ENCODE results near the gene LAMTOR1.

The LAMTOR1 gene

GRCh38 chr11:72081184-72081644 lies 21.9 kb downstream of the LAMTOR1 start:
- H3K9me3 ChIP-seq (ENCODE audit: control insufficient read depth, insufficient read depth, low read depth, low read length) = no peaks in the 10 kb centered on the region
- peaks cover 12% of the 10 kb centered on the region; the same call in 1 of the 2 replicates for H3K4me1 ChIP-seq (ENCODE audit: control insufficient read depth, insufficient read depth, low read length)
- H3K27ac ChIP-seq (ENCODE audit: low read depth, low read length) = peak overlapping the region; percentile 64
- peak overlapping the region; percentile 68 for H3K4me3 ChIP-seq (ENCODE audit: low read depth, low read length)
- H3K36me3 ChIP-seq (ENCODE audit: control insufficient read depth, insufficient read depth, low read length) = no peaks in the 10 kb centered on the region
- H3K9ac ChIP-seq (ENCODE audit: low read length) = peak overlapping the region; percentile 83
- no peaks in the 10 kb centered on the region for H3K27me3 ChIP-seq (ENCODE audit: control insufficient read depth, insufficient read depth, low read length)

GRCh38 chr11:72080326-72081183 lies 22.5 kb downstream of the LAMTOR1 start, which contains the start of the genes LRRC51 and NUMA1:
Gene LRRC51, plus strand, starts transcription at chr11:72080850. Its CDS starts 8,234 bp downstream, at chr11:72089084.
Gene NUMA1, minus strand, starts transcription at chr11:72080542. Its CDS starts 44,599 bp downstream, at chr11:72035943.
- peaks cover 12% of the 10 kb centered on the region; the same call in 1 of the 2 replicates for H3K4me1 ChIP-seq (ENCODE audit: control insufficient read depth, insufficient read depth, low read length)
- no peaks in the 10 kb centered on the region for H3K36me3 ChIP-seq (ENCODE audit: control insufficient read depth, insufficient read depth, low read length)
- H3K9ac ChIP-seq (ENCODE audit: low read length) = peak within 1 kb of the TSS; percentile 83
- peak within 1 kb of the TSS; percentile 98 for H3K4me3 ChIP-seq (ENCODE audit: low read depth, low read length)
- H3K9me3 ChIP-seq (ENCODE audit: control insufficient read depth, insufficient read depth, low read depth, low read length) = no peaks in the 10 kb centered on the region
- no peaks in the 10 kb centered on the region for H3K27me3 ChIP-seq (ENCODE audit: control insufficient read depth, insufficient read depth, low read length)
- peak within 1 kb of the TSS; percentile 68 for H3K27ac ChIP-seq (ENCODE audit: low read depth, low read length)

- Histone ChIP-seq H3K4me3 (ENCODE audit: low read depth, low read length) (peak overlapping the region; percentile 98), H3K9ac (ENCODE audit: low read length) (peak overlapping the region; percentile 77)
Measured at GRCh38 chr11:72079819-72080325, 23.2 kb downstream of the LAMTOR1 start.

GRCh38 chr11:72078477-72078876 lies 24.6 kb downstream of the LAMTOR1 start:
- peak overlapping the region; percentile 98 for H3K4me3 ChIP-seq (ENCODE audit: low read depth, low read length)
- H3K9me3 ChIP-seq (ENCODE audit: control insufficient read depth, insufficient read depth, low read depth, low read length) = no peaks in the 10 kb centered on the region
- H3K27me3 ChIP-seq (ENCODE audit: control insufficient read depth, insufficient read depth, low read length) = no peaks in the 10 kb centered on the region
- no peak overlapping the region for H3K9ac ChIP-seq (ENCODE audit: low read length)
- H3K36me3 ChIP-seq (ENCODE audit: control insufficient read depth, insufficient read depth, low read length) = peaks cover 2% of the 10 kb centered on the region; the same call in 1 of the 2 replicates
- H3K4me1 ChIP-seq (ENCODE audit: control insufficient read depth, insufficient read depth, low read length) = peaks cover 12% of the 10 kb centered on the region
- no peak overlapping the region for H3K27ac ChIP-seq (ENCODE audit: low read depth, low read length)

More at GRCh38 chr11:72079819-72080325, 23.2 kb downstream of the LAMTOR1 start:
- Histone ChIP-seq H3K27me3 (ENCODE audit: control insufficient read depth, insufficient read depth, low read length) (no peaks in the 10 kb centered on the region), H3K4me1 (ENCODE audit: control insufficient read depth, insufficient read depth, low read length) (peaks cover 12% of the 10 kb centered on the region; the same call in 1 of the 2 replicates), H3K9me3 (ENCODE audit: control insufficient read depth, insufficient read depth, low read depth, low read length) (no peaks in the 10 kb centered on the region), H3K27ac (ENCODE audit: low read depth, low read length) (peak overlapping the region; percentile 68; the same call in 1 of the 2 replicates), H3K36me3 (ENCODE audit: control insufficient read depth, insufficient read depth, low read length) (no peaks in the 10 kb centered on the region)

GRCh38 chr11:72075756-72076155 lies 27.3 kb downstream of the LAMTOR1 start:
- Histone ChIP-seq H3K4me3 (ENCODE audit: low read depth, low read length) (no peak overlapping the region), H3K27me3 (ENCODE audit: control insufficient read depth, insufficient read depth, low read length) (no peaks in the 10 kb centered on the region), H3K36me3 (ENCODE audit: control insufficient read depth, insufficient read depth, low read length) (peaks cover 3% of the 10 kb centered on the region; the same call in 1 of the 2 replicates), H3K4me1 (ENCODE audit: control insufficient read depth, insufficient read depth, low read length) (peaks cover 11% of the 10 kb centered on the region), H3K27ac (ENCODE audit: low read depth, low read length) (no peak overlapping the region), H3K9ac (ENCODE audit: low read length) (no peak overlapping the region), H3K9me3 (ENCODE audit: control insufficient read depth, insufficient read depth, low read depth, low read length) (no peaks in the 10 kb centered on the region)

- H3K36me3 ChIP-seq (ENCODE audit: control insufficient read depth, insufficient read depth, low read length) = peaks cover 3% of the 10 kb centered on the region; the same call in 1 of the 2 replicates
- no peak overlapping the region for H3K4me3 ChIP-seq (ENCODE audit: low read depth, low read length)
- H3K4me1 ChIP-seq (ENCODE audit: control insufficient read depth, insufficient read depth, low read length) = peaks cover 16% of the 10 kb centered on the region
- H3K9ac ChIP-seq (ENCODE audit: low read length) = no peak overlapping the region
- no peaks in the 10 kb centered on the region for H3K9me3 ChIP-seq (ENCODE audit: control insufficient read depth, insufficient read depth, low read depth, low read length)
- no peaks in the 10 kb centered on the region for H3K27me3 ChIP-seq (ENCODE audit: control insufficient read depth, insufficient read depth, low read length)
- no peak overlapping the region for H3K27ac ChIP-seq (ENCODE audit: low read depth, low read length)
Measured at GRCh38 chr11:72075109-72075508, 28.0 kb downstream of the LAMTOR1 start.

GRCh38 chr11:72072348-72072747 lies 30.7 kb downstream of the LAMTOR1 start:
- Histone ChIP-seq H3K27me3 (ENCODE audit: control insufficient read depth, insufficient read depth, low read length) (no peaks in the 10 kb centered on the region), H3K9me3 (ENCODE audit: control insufficient read depth, insufficient read depth, low read depth, low read length) (no peaks in the 10 kb centered on the region), H3K27ac (ENCODE audit: low read depth, low read length) (no peak overlapping the region), H3K4me1 (ENCODE audit: control insufficient read depth, insufficient read depth, low read length) (peaks cover 23% of the 10 kb centered on the region), H3K9ac (ENCODE audit: low read length) (no peak overlapping the region), H3K4me3 (ENCODE audit: low read depth, low read length) (no peak overlapping the region), H3K36me3 (ENCODE audit: control insufficient read depth, insufficient read depth, low read length) (peaks cover 11% of the 10 kb centered on the region)

GRCh38 chr11:72070491-72070890 lies 32.6 kb downstream of the LAMTOR1 start:
- H3K27ac ChIP-seq (ENCODE audit: low read depth, low read length) = 0 out of 2 replicates have a peak overlapping the region, but pooled peaks have one; percentile 36

GRCh38 chr11:72069787-72070251 lies 33.3 kb downstream of the LAMTOR1 start:
- Histone ChIP-seq H3K27ac (ENCODE audit: low read depth, low read length) (peak overlapping the region; percentile 36; the same call in 1 of the 2 replicates), H3K36me3 (ENCODE audit: control insufficient read depth, insufficient read depth, low read length) (peaks cover 20% of the 10 kb centered on the region), H3K27me3 (ENCODE audit: control insufficient read depth, insufficient read depth, low read length) (no peaks in the 10 kb centered on the region), H3K4me1 (ENCODE audit: control insufficient read depth, insufficient read depth, low read length) (peaks cover 23% of the 10 kb centered on the region), H3K4me3 (ENCODE audit: low read depth, low read length) (no peak overlapping the region), H3K9me3 (ENCODE audit: control insufficient read depth, insufficient read depth, low read depth, low read length) (no peaks in the 10 kb centered on the region), H3K9ac (ENCODE audit: low read length) (peak overlapping the region; percentile 28)

More at GRCh38 chr11:72070491-72070890, 32.6 kb downstream of the LAMTOR1 start:
- Histone ChIP-seq H3K9me3 (ENCODE audit: control insufficient read depth, insufficient read depth, low read depth, low read length) (no peaks in the 10 kb centered on the region), H3K9ac (ENCODE audit: low read length) (no peak overlapping the region), H3K27me3 (ENCODE audit: control insufficient read depth, insufficient read depth, low read length) (no peaks in the 10 kb centered on the region), H3K4me1 (ENCODE audit: control insufficient read depth, insufficient read depth, low read length) (peaks cover 23% of the 10 kb centered on the region), H3K4me3 (ENCODE audit: low read depth, low read length) (no peak overlapping the region), H3K36me3 (ENCODE audit: control insufficient read depth, insufficient read depth, low read length) (peaks cover 18% of the 10 kb centered on the region)

GRCh38 chr11:72069200-72069599 lies 33.9 kb downstream of the LAMTOR1 start:
- no peaks in the 10 kb centered on the region for H3K27me3 ChIP-seq (ENCODE audit: control insufficient read depth, insufficient read depth, low read length)
- H3K4me3 ChIP-seq (ENCODE audit: low read depth, low read length) = no peak overlapping the region
- no peak overlapping the region for H3K9ac ChIP-seq (ENCODE audit: low read length)
- H3K27ac ChIP-seq (ENCODE audit: low read depth, low read length) = no peak overlapping the region; the same call in 1 of the 2 replicates
- peaks cover 21% of the 10 kb centered on the region for H3K36me3 ChIP-seq (ENCODE audit: control insufficient read depth, insufficient read depth, low read length)
- no peaks in the 10 kb centered on the region for H3K9me3 ChIP-seq (ENCODE audit: control insufficient read depth, insufficient read depth, low read depth, low read length)
- peaks cover 23% of the 10 kb centered on the region for H3K4me1 ChIP-seq (ENCODE audit: control insufficient read depth, insufficient read depth, low read length)
